HEK293 (cell line): ENCODE results near the gene UTP11.

Experiments
- ELK4 ChIP-seq: IDR thresholded peaks from 2 replicates; pipeline ENCODE4 v1.6.1; 2011; ENCODE audit warnings: mild to moderate bottlenecking, low read depth, low read length, borderline replicate concordance
- FEZF1 ChIP-seq: fragments of 450-650 bp; formaldehyde crosslinking; IDR thresholded peaks from 2 replicates; pipeline ENCODE4 v1.5.1; 2016; ENCODE audit warnings: missing biosample characterization, missing genetic modification characterization
- GLIS2 ChIP-seq: fragments of 450-650 bp; formaldehyde crosslinking; IDR thresholded peaks from 2 replicates; pipeline ENCODE4 v1.5.1; 2016; ENCODE audit warnings: missing biosample characterization, missing genetic modification characterization
- KLF10 ChIP-seq: fragments of 450-650 bp; IDR thresholded peaks from 2 replicates; pipeline ENCODE4 v1.5.1; 2018; ENCODE audit warnings: missing biosample characterization, mild to moderate bottlenecking, missing genetic modification characterization
- ZBTB10 ChIP-seq: fragments of 450-650 bp; formaldehyde crosslinking; IDR thresholded peaks from 2 replicates; pipeline ENCODE4 v1.5.1; 2016; ENCODE audit warnings: missing biosample characterization, missing genetic modification characterization
- ZBTB7A ChIP-seq: fragments of 450-650 bp; formaldehyde crosslinking; IDR thresholded peaks from 2 replicates; pipeline ENCODE4 v1.5.1; 2016; ENCODE audit warnings: low read depth, missing biosample characterization, missing genetic modification characterization
- ZFP3 ChIP-seq: fragments of 450-650 bp; formaldehyde crosslinking; IDR thresholded peaks from 2 replicates; pipeline ENCODE4 v1.5.1; 2016; ENCODE audit warnings: low read depth, missing biosample characterization, missing genetic modification characterization
- ZNF121 ChIP-seq: fragments of 450-650 bp; formaldehyde crosslinking; IDR thresholded peaks from 2 replicates; pipeline ENCODE4 v1.5.1; 2016; ENCODE audit warnings: missing biosample characterization, missing genetic modification characterization
- ZNF133 ChIP-seq: fragments of 450-650 bp; formaldehyde crosslinking; IDR thresholded peaks from 2 replicates; pipeline ENCODE4 v1.5.1; 2016; ENCODE audit warnings: missing biosample characterization, missing genetic modification characterization
- ZNF155 ChIP-seq: fragments of 450-650 bp; formaldehyde crosslinking; IDR thresholded peaks from 2 replicates; pipeline ENCODE4 v1.5.1; 2016; ENCODE audit warnings: missing biosample characterization, missing genetic modification characterization
- ZNF37A ChIP-seq: fragments of 450-650 bp; IDR thresholded peaks from 2 replicates; pipeline ENCODE4 v1.5.1; 2018; ENCODE audit warnings: missing biosample characterization, missing genetic modification characterization
- ZNF501 ChIP-seq: fragments of 450-650 bp; formaldehyde crosslinking; IDR thresholded peaks from 2 replicates; pipeline ENCODE4 v1.5.1; 2016; ENCODE audit warnings: missing biosample characterization, missing genetic modification characterization
- ZNF521 ChIP-seq: fragments of 450-650 bp; formaldehyde crosslinking; IDR thresholded peaks from 2 replicates; pipeline ENCODE4 v1.5.1; 2017; ENCODE audit warnings: missing biosample characterization, mild to moderate bottlenecking, missing genetic modification characterization
- ZNF529 ChIP-seq: fragments of 450-650 bp; formaldehyde crosslinking; IDR thresholded peaks from 2 replicates; pipeline ENCODE4 v1.5.1; 2017; ENCODE audit warnings: missing genetic modification characterization, missing biosample characterization; ENCODE audit not compliant: insufficient replicate concordance
- ZNF785 ChIP-seq: fragments of 450-650 bp; formaldehyde crosslinking; IDR thresholded peaks from 2 replicates; pipeline ENCODE4 v1.5.1; 2016; ENCODE audit warnings: missing biosample characterization, missing genetic modification characterization
- ZNF791 ChIP-seq: fragments of 450-650 bp; formaldehyde crosslinking; IDR thresholded peaks from 2 replicates; pipeline ENCODE4 v1.5.1; 2016; ENCODE audit warnings: missing biosample characterization, missing genetic modification characterization
- TF ChIP-seq, protein P1 (sequence below): fragments of 450-650 bp; formaldehyde crosslinking; IDR thresholded peaks from 2 replicates; pipeline ENCODE4 v1.5.1; 2016; ENCODE audit warnings: missing biosample characterization, missing genetic modification characterization, borderline replicate concordance
- TF ChIP-seq, protein P2 (sequence below): fragments of 450-650 bp; formaldehyde crosslinking; IDR thresholded peaks from 2 replicates; pipeline ENCODE4 v1.5.1; 2016; ENCODE audit warnings: missing biosample characterization, missing genetic modification characterization
- TF ChIP-seq, protein P3 (sequence below): fragments of 450-650 bp; formaldehyde crosslinking; IDR thresholded peaks from 2 replicates; pipeline ENCODE4 v1.5.1; 2016; ENCODE audit warnings: missing biosample characterization, missing genetic modification characterization, low read depth
- TF ChIP-seq, protein P4 (sequence below): fragments of 450-650 bp; formaldehyde crosslinking; IDR thresholded peaks from 2 replicates; pipeline ENCODE4 v1.5.1; 2016; ENCODE audit warnings: missing biosample characterization, missing genetic modification characterization
- TF ChIP-seq, protein P5 (sequence below): fragments of 450-650 bp; formaldehyde crosslinking; IDR thresholded peaks from 2 replicates; pipeline ENCODE4 v1.5.1; 2016; ENCODE audit warnings: missing biosample characterization, missing genetic modification characterization

UTP11 gene

DNA sequence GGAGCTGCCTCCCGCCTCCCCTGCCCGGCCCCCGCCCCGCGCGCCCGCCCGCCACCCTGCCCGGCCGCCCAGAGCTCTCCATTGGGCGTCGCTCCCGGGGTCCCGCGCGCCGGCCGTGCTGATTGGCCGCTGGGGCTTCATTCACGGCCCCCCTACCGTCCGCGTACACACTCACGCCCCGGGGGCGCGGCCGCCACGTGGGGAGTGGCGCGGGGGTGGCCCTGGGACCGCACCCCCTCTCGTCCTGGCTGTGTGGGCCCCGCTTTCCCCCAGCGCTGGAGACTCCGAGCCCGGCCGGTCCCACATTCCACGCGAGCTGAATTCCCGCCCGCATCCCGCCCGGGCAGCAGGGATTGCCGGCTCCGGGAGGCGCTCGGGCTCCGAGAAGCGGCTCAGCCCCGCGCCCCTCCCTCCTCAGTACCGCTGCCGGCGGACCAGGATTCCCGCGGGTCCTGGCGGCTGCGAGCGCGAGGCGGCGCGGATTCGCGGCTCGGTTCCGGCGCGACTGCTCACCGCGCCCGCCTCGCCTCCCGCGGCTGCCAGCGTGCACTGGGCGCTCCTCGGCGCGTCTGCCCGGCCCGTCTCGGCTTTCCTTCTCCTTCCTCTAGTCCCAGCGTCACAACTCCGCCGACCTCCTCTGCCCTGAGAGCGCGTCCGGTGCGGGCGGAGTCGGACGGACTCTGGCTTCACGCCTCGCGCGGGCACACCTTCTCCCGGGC, 34.5 kb downstream of the UTP11 start (continued):
- TF ChIP-seq, protein P1, sequence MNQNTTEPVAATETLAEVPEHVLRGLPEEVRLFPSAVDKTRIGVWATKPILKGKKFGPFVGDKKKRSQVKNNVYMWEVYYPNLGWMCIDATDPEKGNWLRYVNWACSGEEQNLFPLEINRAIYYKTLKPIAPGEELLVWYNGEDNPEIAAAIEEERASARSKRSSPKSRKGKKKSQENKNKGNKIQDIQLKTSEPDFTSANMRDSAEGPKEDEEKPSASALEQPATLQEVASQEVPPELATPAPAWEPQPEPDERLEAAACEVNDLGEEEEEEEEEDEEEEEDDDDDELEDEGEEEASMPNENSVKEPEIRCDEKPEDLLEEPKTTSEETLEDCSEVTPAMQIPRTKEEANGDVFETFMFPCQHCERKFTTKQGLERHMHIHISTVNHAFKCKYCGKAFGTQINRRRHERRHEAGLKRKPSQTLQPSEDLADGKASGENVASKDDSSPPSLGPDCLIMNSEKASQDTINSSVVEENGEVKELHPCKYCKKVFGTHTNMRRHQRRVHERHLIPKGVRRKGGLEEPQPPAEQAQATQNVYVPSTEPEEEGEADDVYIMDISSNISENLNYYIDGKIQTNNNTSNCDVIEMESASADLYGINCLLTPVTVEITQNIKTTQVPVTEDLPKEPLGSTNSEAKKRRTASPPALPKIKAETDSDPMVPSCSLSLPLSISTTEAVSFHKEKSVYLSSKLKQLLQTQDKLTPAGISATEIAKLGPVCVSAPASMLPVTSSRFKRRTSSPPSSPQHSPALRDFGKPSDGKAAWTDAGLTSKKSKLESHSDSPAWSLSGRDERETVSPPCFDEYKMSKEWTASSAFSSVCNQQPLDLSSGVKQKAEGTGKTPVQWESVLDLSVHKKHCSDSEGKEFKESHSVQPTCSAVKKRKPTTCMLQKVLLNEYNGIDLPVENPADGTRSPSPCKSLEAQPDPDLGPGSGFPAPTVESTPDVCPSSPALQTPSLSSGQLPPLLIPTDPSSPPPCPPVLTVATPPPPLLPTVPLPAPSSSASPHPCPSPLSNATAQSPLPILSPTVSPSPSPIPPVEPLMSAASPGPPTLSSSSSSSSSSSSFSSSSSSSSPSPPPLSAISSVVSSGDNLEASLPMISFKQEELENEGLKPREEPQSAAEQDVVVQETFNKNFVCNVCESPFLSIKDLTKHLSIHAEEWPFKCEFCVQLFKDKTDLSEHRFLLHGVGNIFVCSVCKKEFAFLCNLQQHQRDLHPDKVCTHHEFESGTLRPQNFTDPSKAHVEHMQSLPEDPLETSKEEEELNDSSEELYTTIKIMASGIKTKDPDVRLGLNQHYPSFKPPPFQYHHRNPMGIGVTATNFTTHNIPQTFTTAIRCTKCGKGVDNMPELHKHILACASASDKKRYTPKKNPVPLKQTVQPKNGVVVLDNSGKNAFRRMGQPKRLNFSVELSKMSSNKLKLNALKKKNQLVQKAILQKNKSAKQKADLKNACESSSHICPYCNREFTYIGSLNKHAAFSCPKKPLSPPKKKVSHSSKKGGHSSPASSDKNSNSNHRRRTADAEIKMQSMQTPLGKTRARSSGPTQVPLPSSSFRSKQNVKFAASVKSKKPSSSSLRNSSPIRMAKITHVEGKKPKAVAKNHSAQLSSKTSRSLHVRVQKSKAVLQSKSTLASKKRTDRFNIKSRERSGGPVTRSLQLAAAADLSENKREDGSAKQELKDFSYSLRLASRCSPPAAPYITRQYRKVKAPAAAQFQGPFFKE (tag by site-specific recombination), result no peak
- TF ChIP-seq ZNF529 (tag by site-specific recombination) (no peak), ZNF121 (tag by site-specific recombination) (no peak), ZNF501 (tag by site-specific recombination) (no peak), ELK4 (no peak), KLF10 (tag by site-specific recombination) (peak; percentile 98), ZNF133 (tag by site-specific recombination) (no peak), ZNF785 (tag by site-specific recombination) (no peak), ZNF37A (no peak), GLIS2 (tag by site-specific recombination) (peak; percentile 99), ZBTB7A (tag by site-specific recombination) (peak; percentile 78; the same call in 1 of the 2 replicates), ZNF791 (no peak), ZFP3 (tag by site-specific recombination) (no peak), ZNF521 (no peak), ZBTB10 (peak; percentile 96), ZNF155 (tag by site-specific recombination) (no peak), FEZF1 (tag by site-specific recombination) (no peak)
- TF ChIP-seq, protein P2, sequence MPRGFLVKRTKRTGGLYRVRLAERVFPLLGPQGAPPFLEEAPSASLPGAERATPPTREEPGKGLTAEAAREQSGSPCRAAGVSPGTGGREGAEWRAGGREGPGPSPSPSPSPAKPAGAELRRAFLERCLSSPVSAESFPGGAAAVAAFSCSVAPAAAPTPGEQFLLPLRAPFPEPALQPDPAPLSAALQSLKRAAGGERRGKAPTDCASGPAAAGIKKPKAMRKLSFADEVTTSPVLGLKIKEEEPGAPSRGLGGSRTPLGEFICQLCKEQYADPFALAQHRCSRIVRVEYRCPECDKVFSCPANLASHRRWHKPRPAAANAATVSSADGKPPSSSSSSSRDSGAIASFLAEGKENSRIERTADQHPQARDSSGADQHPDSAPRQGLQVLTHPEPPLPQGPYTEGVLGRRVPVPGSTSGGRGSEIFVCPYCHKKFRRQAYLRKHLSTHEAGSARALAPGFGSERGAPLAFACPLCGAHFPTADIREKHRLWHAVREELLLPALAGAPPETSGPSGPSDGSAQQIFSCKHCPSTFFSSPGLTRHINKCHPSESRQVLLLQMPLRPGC (tag by site-specific recombination), result no peak
- TF ChIP-seq, protein P3, sequence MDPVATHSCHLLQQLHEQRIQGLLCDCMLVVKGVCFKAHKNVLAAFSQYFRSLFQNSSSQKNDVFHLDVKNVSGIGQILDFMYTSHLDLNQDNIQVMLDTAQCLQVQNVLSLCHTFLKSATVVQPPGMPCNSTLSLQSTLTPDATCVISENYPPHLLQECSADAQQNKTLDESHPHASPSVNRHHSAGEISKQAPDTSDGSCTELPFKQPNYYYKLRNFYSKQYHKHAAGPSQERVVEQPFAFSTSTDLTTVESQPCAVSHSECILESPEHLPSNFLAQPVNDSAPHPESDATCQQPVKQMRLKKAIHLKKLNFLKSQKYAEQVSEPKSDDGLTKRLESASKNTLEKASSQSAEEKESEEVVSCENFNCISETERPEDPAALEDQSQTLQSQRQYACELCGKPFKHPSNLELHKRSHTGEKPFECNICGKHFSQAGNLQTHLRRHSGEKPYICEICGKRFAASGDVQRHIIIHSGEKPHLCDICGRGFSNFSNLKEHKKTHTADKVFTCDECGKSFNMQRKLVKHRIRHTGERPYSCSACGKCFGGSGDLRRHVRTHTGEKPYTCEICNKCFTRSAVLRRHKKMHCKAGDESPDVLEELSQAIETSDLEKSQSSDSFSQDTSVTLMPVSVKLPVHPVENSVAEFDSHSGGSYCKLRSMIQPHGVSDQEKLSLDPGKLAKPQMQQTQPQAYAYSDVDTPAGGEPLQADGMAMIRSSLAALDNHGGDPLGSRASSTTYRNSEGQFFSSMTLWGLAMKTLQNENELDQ (tag by site-specific recombination), result no peak
- TF ChIP-seq, protein P4, sequence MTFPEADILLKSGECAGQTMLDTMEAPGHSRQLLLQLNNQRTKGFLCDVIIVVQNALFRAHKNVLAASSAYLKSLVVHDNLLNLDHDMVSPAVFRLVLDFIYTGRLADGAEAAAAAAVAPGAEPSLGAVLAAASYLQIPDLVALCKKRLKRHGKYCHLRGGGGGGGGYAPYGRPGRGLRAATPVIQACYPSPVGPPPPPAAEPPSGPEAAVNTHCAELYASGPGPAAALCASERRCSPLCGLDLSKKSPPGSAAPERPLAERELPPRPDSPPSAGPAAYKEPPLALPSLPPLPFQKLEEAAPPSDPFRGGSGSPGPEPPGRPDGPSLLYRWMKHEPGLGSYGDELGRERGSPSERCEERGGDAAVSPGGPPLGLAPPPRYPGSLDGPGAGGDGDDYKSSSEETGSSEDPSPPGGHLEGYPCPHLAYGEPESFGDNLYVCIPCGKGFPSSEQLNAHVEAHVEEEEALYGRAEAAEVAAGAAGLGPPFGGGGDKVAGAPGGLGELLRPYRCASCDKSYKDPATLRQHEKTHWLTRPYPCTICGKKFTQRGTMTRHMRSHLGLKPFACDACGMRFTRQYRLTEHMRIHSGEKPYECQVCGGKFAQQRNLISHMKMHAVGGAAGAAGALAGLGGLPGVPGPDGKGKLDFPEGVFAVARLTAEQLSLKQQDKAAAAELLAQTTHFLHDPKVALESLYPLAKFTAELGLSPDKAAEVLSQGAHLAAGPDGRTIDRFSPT (tag by site-specific recombination), result no peak
- TF ChIP-seq, protein P5, sequence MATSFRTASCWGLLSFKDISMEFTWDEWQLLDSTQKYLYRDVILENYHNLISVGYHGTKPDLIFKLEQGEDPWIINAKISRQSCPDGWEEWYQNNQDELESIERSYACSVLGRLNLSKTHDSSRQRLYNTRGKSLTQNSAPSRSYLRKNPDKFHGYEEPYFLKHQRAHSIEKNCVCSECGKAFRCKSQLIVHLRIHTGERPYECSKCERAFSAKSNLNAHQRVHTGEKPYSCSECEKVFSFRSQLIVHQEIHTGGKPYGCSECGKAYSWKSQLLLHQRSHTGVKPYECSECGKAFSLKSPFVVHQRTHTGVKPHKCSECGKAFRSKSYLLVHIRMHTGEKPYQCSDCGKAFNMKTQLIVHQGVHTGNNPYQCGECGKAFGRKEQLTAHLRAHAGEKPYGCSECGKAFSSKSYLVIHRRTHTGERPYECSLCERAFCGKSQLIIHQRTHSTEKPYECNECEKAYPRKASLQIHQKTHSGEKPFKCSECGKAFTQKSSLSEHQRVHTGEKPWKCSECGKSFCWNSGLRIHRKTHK, result no peak
